Osteoblast (primary cell): ENCODE results near the gene TAS2R13. TPM values are rescaled to one million over a fixed set of nuclear protein-coding genes. Genes with fewer than 3 reads are reported as not detected.

Experiments
- DNase-seq: peaks from one replicate; pipeline ENCODE4 v3.0.0; 2011; ENCODE audit warnings: low spot score, mixed read lengths; ENCODE audit not compliant: insufficient read length; ENCODE audit errors: missing footprints
- H2AFZ ChIP-seq: 2 replicates; pipeline ENCODE4 v1.6.0; 2011; ENCODE audit warnings: mild to moderate bottlenecking, low read length
- H3K27ac ChIP-seq: 2 replicates; pipeline ENCODE4 v1.5.1; 2011; ENCODE audit warnings: mild to moderate bottlenecking, low read depth, low read length, moderate library complexity
- H3K27me3 ChIP-seq: 2 replicates; pipeline ENCODE4 v1.6.0; 2012; ENCODE audit warnings: mild to moderate bottlenecking, control low read depth, inconsistent platforms, low read length, moderate library complexity; ENCODE audit not compliant: insufficient read depth
- H3K36me3 ChIP-seq: 2 replicates; pipeline ENCODE4 v1.5.1; 2011; ENCODE audit warnings: mild to moderate bottlenecking, low read length, control low read depth, moderate library complexity; ENCODE audit not compliant: insufficient read depth
- H3K4me1 ChIP-seq: 2 replicates; pipeline ENCODE4 v1.5.1; 2011; ENCODE audit warnings: mild to moderate bottlenecking, low read length, control low read depth, moderate library complexity; ENCODE audit not compliant: insufficient read depth
- H3K4me2 ChIP-seq: 2 replicates; pipeline ENCODE4 v1.6.0; 2011; ENCODE audit warnings: mild to moderate bottlenecking, low read length; ENCODE audit not compliant: insufficient read depth
- H3K4me3 ChIP-seq: fragments of 200-600 bp; sonication (generic); 3 replicates; pipeline ENCODE4 v1.5.1; 2012; ENCODE audit warnings: mild to moderate bottlenecking, low read length, inconsistent platforms; ENCODE audit not compliant: insufficient read depth
- H3K79me2 ChIP-seq: 2 replicates; pipeline ENCODE4 v1.6.0; 2012; ENCODE audit warnings: mild to moderate bottlenecking, low read length, control low read depth, inconsistent platforms; ENCODE audit not compliant: insufficient read depth
- H3K9me3 ChIP-seq: 2 replicates; pipeline ENCODE4 v1.5.1; 2011; ENCODE audit warnings: low read depth, low read length, control low read depth
- H4K20me1 ChIP-seq: 2 replicates; pipeline ENCODE4 v1.6.0; 2012; ENCODE audit warnings: mild to moderate bottlenecking, low read length, control low read depth; ENCODE audit not compliant: insufficient read depth
- total RNA-seq: library from RNA; depleted of rRNA; stranded (reverse); fragments of >200 nt; gene quantifications from 2 replicates; pipeline ENCODE4 v1.2.3, GENCODE V29; 2012
- TF ChIP-seq, protein P1 (sequence below): IDR thresholded peaks from 2 replicates; pipeline ENCODE4 v1.5.1; 2011; ENCODE audit warnings: mild to moderate bottlenecking, low read depth, low read length, moderate library complexity; ENCODE audit errors: extremely low read depth

Gene TAS2R13
- total RNA-seq, 1 donor = 2.9 TPM

DNA sequence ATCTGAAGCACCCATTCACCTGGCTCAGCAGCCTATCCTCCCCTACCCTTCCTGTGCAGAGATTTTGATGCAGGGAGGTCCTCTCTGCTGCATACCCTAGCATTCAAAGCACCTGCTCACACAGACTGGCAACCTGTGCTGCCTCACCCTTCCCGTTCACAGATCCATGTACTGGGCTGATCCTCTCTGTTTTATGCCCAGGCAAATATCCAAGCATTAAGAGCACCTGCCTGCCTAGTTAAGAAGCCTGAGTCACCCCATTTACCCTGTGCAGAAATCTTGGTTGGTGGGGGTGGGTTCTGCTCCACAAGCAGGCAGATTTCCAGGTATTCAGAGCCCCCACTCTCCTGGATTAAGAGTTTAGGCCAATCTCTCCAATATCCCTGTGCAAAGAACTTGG, 8.4 kb downstream of the TAS2R13 start:
- no peak for DNase-seq
- H3K4me3 ChIP-seq = no peak overlapping the region
- no peaks in the 10 kb centered on the region for H3K36me3 ChIP-seq
- no peaks in the 10 kb centered on the region for H3K4me1 ChIP-seq
- TF ChIP-seq, protein P1, sequence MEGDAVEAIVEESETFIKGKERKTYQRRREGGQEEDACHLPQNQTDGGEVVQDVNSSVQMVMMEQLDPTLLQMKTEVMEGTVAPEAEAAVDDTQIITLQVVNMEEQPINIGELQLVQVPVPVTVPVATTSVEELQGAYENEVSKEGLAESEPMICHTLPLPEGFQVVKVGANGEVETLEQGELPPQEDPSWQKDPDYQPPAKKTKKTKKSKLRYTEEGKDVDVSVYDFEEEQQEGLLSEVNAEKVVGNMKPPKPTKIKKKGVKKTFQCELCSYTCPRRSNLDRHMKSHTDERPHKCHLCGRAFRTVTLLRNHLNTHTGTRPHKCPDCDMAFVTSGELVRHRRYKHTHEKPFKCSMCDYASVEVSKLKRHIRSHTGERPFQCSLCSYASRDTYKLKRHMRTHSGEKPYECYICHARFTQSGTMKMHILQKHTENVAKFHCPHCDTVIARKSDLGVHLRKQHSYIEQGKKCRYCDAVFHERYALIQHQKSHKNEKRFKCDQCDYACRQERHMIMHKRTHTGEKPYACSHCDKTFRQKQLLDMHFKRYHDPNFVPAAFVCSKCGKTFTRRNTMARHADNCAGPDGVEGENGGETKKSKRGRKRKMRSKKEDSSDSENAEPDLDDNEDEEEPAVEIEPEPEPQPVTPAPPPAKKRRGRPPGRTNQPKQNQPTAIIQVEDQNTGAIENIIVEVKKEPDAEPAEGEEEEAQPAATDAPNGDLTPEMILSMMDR = no peak
- H3K27me3 ChIP-seq = no peaks in the 10 kb centered on the region
- H3K27ac ChIP-seq = no peak overlapping the region
- no peak overlapping the region for H2AFZ ChIP-seq
- no peaks in the 10 kb centered on the region for H3K9me3 ChIP-seq
- no peaks in the 10 kb centered on the region for H4K20me1 ChIP-seq
- H3K4me2 ChIP-seq = no peak overlapping the region
- no peaks in the 10 kb centered on the region for H3K79me2 ChIP-seq

DNA sequence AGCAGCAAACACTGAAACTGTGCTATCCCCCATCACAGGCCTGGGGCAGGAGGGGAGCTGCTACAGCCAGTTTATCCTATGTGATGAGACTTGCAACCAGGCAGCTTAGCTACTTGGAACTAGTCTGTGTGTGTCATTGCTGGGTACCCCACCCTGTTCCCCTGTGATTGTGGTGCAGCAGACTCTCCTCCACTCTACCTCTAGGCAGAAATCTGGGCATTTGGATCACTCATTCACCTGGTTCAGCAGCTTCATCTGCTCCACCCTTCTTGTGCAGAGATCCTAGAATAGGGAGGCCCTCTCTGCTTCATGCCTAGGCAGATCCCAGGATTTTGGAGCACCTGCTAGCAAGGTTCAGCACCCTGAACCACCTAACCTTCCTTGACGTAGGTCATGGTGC, 8.8 kb downstream of the TAS2R13 start:
- no peaks in the 10 kb centered on the region for H3K79me2 ChIP-seq
- H3K36me3 ChIP-seq = no peaks in the 10 kb centered on the region
- no peaks in the 10 kb centered on the region for H3K9me3 ChIP-seq
- no peaks in the 10 kb centered on the region for H3K27me3 ChIP-seq
- no peak overlapping the region for H3K4me3 ChIP-seq
- no peaks in the 10 kb centered on the region for H4K20me1 ChIP-seq
- H2AFZ ChIP-seq = no peak overlapping the region
- TF ChIP-seq, protein P1 = no peak
- no peak for DNase-seq
- no peaks in the 10 kb centered on the region for H3K4me1 ChIP-seq
- H3K27ac ChIP-seq = no peak overlapping the region
- no peak overlapping the region for H3K4me2 ChIP-seq

DNA sequence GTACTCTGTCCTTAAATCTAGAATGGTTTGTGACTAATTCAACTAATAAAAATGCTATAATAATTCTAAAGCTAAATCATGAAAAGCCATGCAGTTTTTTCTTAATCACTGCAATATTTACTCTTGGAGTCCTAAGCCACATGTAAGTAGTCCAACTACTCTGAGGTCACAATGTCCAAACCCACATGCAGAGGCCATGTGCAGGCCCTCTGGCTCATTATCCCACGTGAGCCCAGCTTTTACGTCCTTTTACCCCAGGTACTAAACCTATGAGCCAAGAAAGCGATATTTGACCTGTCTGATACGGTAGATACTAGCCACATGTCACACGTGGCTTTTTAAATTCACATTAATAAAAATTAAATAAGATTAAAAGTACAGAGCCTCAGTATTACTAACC, 12.5 kb downstream of the TAS2R13 start:
- H3K4me3 ChIP-seq = no peak overlapping the region
- TF ChIP-seq, protein P1 = no peak
- H3K4me2 ChIP-seq = no peak overlapping the region
- H2AFZ ChIP-seq = no peak overlapping the region
- no peaks in the 10 kb centered on the region for H3K4me1 ChIP-seq
- H3K27me3 ChIP-seq = no peaks in the 10 kb centered on the region
- no peaks in the 10 kb centered on the region for H3K79me2 ChIP-seq
- H3K9me3 ChIP-seq = no peaks in the 10 kb centered on the region
- H4K20me1 ChIP-seq = no peaks in the 10 kb centered on the region
- no peaks in the 10 kb centered on the region for H3K36me3 ChIP-seq
- DNase-seq = no peak
- H3K27ac ChIP-seq = no peak overlapping the region

DNA sequence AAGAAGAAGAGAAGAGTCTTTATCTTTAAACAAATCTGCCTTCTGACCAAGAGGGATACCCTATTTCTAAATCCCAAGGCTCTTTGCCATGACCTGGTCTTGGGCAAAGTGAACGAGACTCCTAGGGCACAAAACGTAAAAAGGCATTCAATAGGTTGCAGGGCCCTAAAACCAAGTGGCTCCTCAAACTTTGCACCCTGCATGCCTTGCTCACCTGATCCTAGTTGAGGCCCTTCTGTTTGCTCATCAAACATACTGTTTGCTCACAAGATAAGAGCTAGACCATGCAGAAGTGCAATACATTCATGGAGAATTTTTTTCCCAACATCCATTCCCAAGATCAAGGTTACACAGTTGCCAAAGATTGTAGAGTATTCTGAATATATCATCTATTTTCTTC, 17.4 kb downstream of the TAS2R13 start:
- Histone ChIP-seq H3K79me2 (no peaks in the 10 kb centered on the region), H3K9me3 (no peaks in the 10 kb centered on the region), H2AFZ (no peak overlapping the region), H3K4me1 (no peaks in the 10 kb centered on the region), H4K20me1 (no peaks in the 10 kb centered on the region), H3K27me3 (no peaks in the 10 kb centered on the region), H3K4me3 (no peak overlapping the region), H3K27ac (no peak overlapping the region), H3K4me2 (no peak overlapping the region), H3K36me3 (no peaks in the 10 kb centered on the region)
- TF ChIP-seq, protein P1 = no peak
- no peak for DNase-seq
